HG02571 (cell line): ENCODE measurements around the gene ACTL6B.

Source experiments
- ATAC-seq: cut with Tn5 transposase; IDR thresholded peaks from one replicate; pipeline ENCODE4 v1.9.1; 2021; ENCODE audit warnings: mild to moderate bottlenecking, moderate library complexity; ENCODE audit not compliant: unreplicated experiment

The ACTL6B gene

GRCh38 chr7:100602889-100603725 lies 53.1 kb downstream of the ACTL6B start:
- ATAC-seq, result no peak

- ATAC-seq, result no peak
Measured at GRCh38 chr7:100600730-100601038, 55.6 kb downstream of the ACTL6B start.

- ATAC-seq, result no peak
Measured at GRCh38 chr7:100599911-100600729, 56.1 kb downstream of the ACTL6B start.

- no peak for ATAC-seq
Measured at GRCh38 chr7:100598425-100598824, 57.8 kb downstream of the ACTL6B start.

- ATAC-seq, result no peak
Measured at GRCh38 chr7:100595188-100595587, 61.1 kb downstream of the ACTL6B start.
